PC-3 (cell line): Measurements from ENCODE around the gene RBM15.

ENCODE experiments used
- CTCF ChIP-seq: fragments of 300-600 bp; sonication (generic); conservative IDR thresholded peaks from 2 replicates; pipeline ENCODE4 v1.5.1; 2017; ENCODE audit warnings: antibody characterized with exemption, low read depth, mild to moderate bottlenecking, low read length
- EZH2 ChIP-seq: fragments of 300-600 bp; sonication (generic); IDR thresholded peaks from one replicate; pipeline ENCODE4 v1.6.1; 2017; ENCODE audit warnings: antibody characterized with exemption, mild to moderate bottlenecking, low read length; ENCODE audit not compliant: unreplicated experiment
- EZH2phosphoT487 ChIP-seq: fragments of 300-600 bp; sonication (generic); IDR thresholded peaks from 2 replicates; pipeline ENCODE4 v1.6.1; 2018; ENCODE audit warnings: mild to moderate bottlenecking, antibody characterized with exemption, low read length, borderline replicate concordance

DNA sequence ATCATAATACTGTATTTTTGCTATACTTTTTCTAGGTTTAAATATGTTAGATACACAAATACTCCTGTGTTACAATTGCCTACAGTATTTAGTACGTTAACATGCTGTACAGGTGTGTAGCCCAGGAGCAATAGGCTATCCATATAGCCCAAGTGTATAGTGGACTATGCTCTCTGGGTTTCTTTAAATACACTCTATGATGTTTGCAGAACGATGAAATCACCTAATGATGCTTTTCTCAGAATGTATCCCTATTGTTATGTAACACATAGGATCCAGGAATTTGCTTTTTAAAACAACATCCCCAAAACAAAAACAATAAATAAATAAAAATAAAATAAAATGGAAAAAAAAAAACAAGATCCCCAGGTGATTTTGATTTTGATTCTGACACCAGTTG lies 18.1 kb upstream of the RBM15 start:
- no peak for TF ChIP-seq CTCF
- TF ChIP-seq EZH2, result no peak
- TF ChIP-seq EZH2phosphoT487, result no peak
